MM.1S (cell line): ENCODE data around the gene BRK1.
"Not testable (repeated sequence)": the region's sequence is repeated elsewhere in the genome, so short reads cannot be mapped to it uniquely, and the experiment has no call there.

ENCODE experiments used
- DNase-seq: peaks from one replicate; pipeline ENCODE4 v3.0.0-alpha.2; 2015
- H2AFZ ChIP-seq: fragments of 300-600 bp; sonication (generic); 2 replicates; pipeline ENCODE4 v1.6.0; 2016; ENCODE audit warnings: antibody characterized with exemption, low read length
- H3F3A ChIP-seq: fragments of 300-600 bp; sonication (generic); 2 replicates; pipeline ENCODE4 v1.6.1; 2016; ENCODE audit warnings: mild to moderate bottlenecking, antibody characterized with exemption, low read length, moderate library complexity, mixed read lengths; ENCODE audit not compliant: insufficient read depth
- H3K27ac ChIP-seq: fragments of 300-600 bp; sonication (generic); 2 replicates; pipeline ENCODE4 v1.5.1; 2016; ENCODE audit warnings: mild to moderate bottlenecking, low read length
- H3K27me3 ChIP-seq: fragments of 300-600 bp; sonication (generic); replicated peaks from 2 replicates; pipeline ENCODE4 v1.6.0; 2016; ENCODE audit warnings: low read length; ENCODE audit not compliant: insufficient read depth
- H3K36me3 ChIP-seq: fragments of 300-600 bp; sonication (generic); replicated peaks from 2 replicates; pipeline ENCODE4 v1.6.1; 2016; ENCODE audit warnings: mild to moderate bottlenecking, low read length, mixed read lengths; ENCODE audit not compliant: insufficient read depth
- H3K4me1 ChIP-seq: fragments of 300-600 bp; sonication (generic); 2 replicates; pipeline ENCODE4 v1.6.1; 2016; ENCODE audit warnings: low read length, mixed read lengths
- H3K4me2 ChIP-seq: fragments of 300-600 bp; sonication (generic); 2 replicates; pipeline ENCODE4 v1.6.0; 2016; ENCODE audit warnings: low read depth, low read length
- H3K4me3 ChIP-seq: fragments of 300-600 bp; sonication (generic); 2 replicates; pipeline ENCODE4 v1.5.1; 2016; ENCODE audit warnings: low read length, mixed read lengths
- H3K79me2 ChIP-seq: fragments of 300-600 bp; sonication (generic); 2 replicates; pipeline ENCODE4 v1.6.1; 2016; ENCODE audit warnings: mixed run types, low read length, mixed read lengths
- H3K9ac ChIP-seq: fragments of 300-600 bp; sonication (generic); 2 replicates; pipeline ENCODE4 v1.6.1; 2016; ENCODE audit warnings: low read length, mixed read lengths
- H3K9me2 ChIP-seq: fragments of 300-600 bp; sonication (generic); replicated peaks from 2 replicates; pipeline ENCODE4 v1.6.1; 2016; ENCODE audit warnings: mild to moderate bottlenecking, low read length, mixed read lengths; ENCODE audit not compliant: insufficient read depth
- H3K9me3 ChIP-seq: fragments of 300-600 bp; sonication (generic); replicated peaks from 2 replicates; pipeline ENCODE4 v1.6.1; 2016; ENCODE audit warnings: mild to moderate bottlenecking, low read length, mixed read lengths; ENCODE audit not compliant: insufficient read depth
- H4K20me1 ChIP-seq: fragments of 300-600 bp; sonication (generic); 2 replicates; pipeline ENCODE4 v1.6.1; 2016; ENCODE audit warnings: mild to moderate bottlenecking, low read length, moderate library complexity, mixed read lengths; ENCODE audit not compliant: insufficient read depth
- CTCF ChIP-seq: fragments of 300-600 bp; sonication (generic); IDR thresholded peaks from 2 replicates; pipeline ENCODE4 v1.5.1; 2016; ENCODE audit warnings: antibody characterized with exemption, low read length, mixed read lengths
- EZH2 ChIP-seq: fragments of 300-600 bp; sonication (generic); optimal IDR thresholded peaks from 2 replicates; pipeline ENCODE3; 2017; ENCODE audit warnings: low read depth, mild to moderate bottlenecking, antibody characterized with exemption, low read length, mixed read lengths
- EZH2phosphoT487 ChIP-seq: fragments of 300-600 bp; sonication (generic); IDR thresholded peaks from 2 replicates; pipeline ENCODE4 v1.6.1; 2018; ENCODE audit warnings: antibody characterized with exemption, low read length

BRK1 gene

GRCh38 chr3:10155658-10156057 lies 40.2 kb downstream of the BRK1 start:
- H3K79me2 ChIP-seq: no peaks in the 10 kb centered on the region
- TF ChIP-seq EZH2 (no peak), CTCF (no peak), EZH2phosphoT487 (no peak)
- H3K9ac ChIP-seq: no peak overlapping the region

GRCh38 chr3:10157031-10157430 lies 41.6 kb downstream of the BRK1 start:
- Histone ChIP-seq H3K9ac (no peak overlapping the region), H3K4me3 (no peak overlapping the region), H3K27ac (no peak overlapping the region), H3K9me2 (no peaks in the 10 kb centered on the region), H4K20me1 (no peaks in the 10 kb centered on the region), H3K79me2 (no peaks in the 10 kb centered on the region), H2AFZ (no peak overlapping the region), H3K4me1 (no peaks in the 10 kb centered on the region), H3K27me3 (no peaks in the 10 kb centered on the region), H3K9me3 (no peaks in the 10 kb centered on the region), H3K36me3 (no peaks in the 10 kb centered on the region), H3F3A (no peaks in the 10 kb centered on the region), H3K4me2 (no peak overlapping the region)
- no peak for DNase-seq
- TF ChIP-seq CTCF: no peak
- no peak for TF ChIP-seq EZH2
- no peak for TF ChIP-seq EZH2phosphoT487

More at GRCh38 chr3:10155658-10156057, 40.2 kb downstream of the BRK1 start:
- DNase-seq: no peak
- Histone ChIP-seq H3F3A (no peaks in the 10 kb centered on the region), H3K27ac (no peak overlapping the region), H4K20me1 (no peaks in the 10 kb centered on the region), H3K9me3 (no peaks in the 10 kb centered on the region), H3K27me3 (no peaks in the 10 kb centered on the region), H3K4me1 (no peaks in the 10 kb centered on the region), H2AFZ (no peak overlapping the region), H3K9me2 (no peaks in the 10 kb centered on the region), H3K36me3 (no peaks in the 10 kb centered on the region), H3K4me2 (no peak overlapping the region), H3K4me3 (no peak overlapping the region)

- not testable (repeated sequence) for H3K4me3 ChIP-seq, H3K9me2 ChIP-seq, DNase-seq, H3K27ac ChIP-seq, H3K4me2 ChIP-seq, H3K79me2 ChIP-seq, H3K9me3 ChIP-seq, H4K20me1 ChIP-seq, H3K4me1 ChIP-seq, H3K27me3 ChIP-seq, H3K9ac ChIP-seq, H3K36me3 ChIP-seq, H3F3A ChIP-seq, H2AFZ ChIP-seq
Measured at GRCh38 chr3:10158555-10158954, 43.1 kb downstream of the BRK1 start.

GRCh38 chr3:10160346-10160745 lies 44.9 kb downstream of the BRK1 start:
- Histone ChIP-seq H4K20me1 (no peaks in the 10 kb centered on the region), H3K36me3 (no peaks in the 10 kb centered on the region), H3K9me3 (no peaks in the 10 kb centered on the region), H3K9ac (no peak overlapping the region), H3K27ac (no peak overlapping the region), H2AFZ (no peak overlapping the region), H3K4me2 (no peak overlapping the region), H3K4me3 (no peak overlapping the region), H3K27me3 (no peaks in the 10 kb centered on the region), H3K9me2 (no peaks in the 10 kb centered on the region), H3K4me1 (no peaks in the 10 kb centered on the region), H3F3A (no peaks in the 10 kb centered on the region), H3K79me2 (no peaks in the 10 kb centered on the region)
- TF ChIP-seq EZH2: no peak
- DNase-seq: no peak
